Breast epithelium (tissue), 4 donors: ENCODE measurements around the gene SYNE1. TPM values are rescaled to one million over a fixed set of nuclear protein-coding genes. Genes with fewer than 3 reads are reported as not detected.

Experiments
- DNase-seq, 2 donors: peaks; one replicate each; pipeline ENCODE4 v3.0.0-alpha.2; 2019; ENCODE audit warnings: low spot score in 2 of 2
- H3K27ac ChIP-seq, 2 donors: fragments of 200-600 bp; sonication (generic) in 1 of 2; one replicate each; pipeline ENCODE4 v1.5.1; 2016 to 2019; ENCODE audit warnings: mild to moderate bottlenecking in 1 of 2
- H3K27me3 ChIP-seq, 2 donors: fragments of 200-600 bp; sonication (generic) in 1 of 2; one replicate each; pipeline versions ENCODE4 v1.5.1 to v1.6.0; 2017 to 2019; ENCODE audit warnings: control low read depth in 1 of 2, mild to moderate bottlenecking in 1 of 2
- H3K36me3 ChIP-seq: fragments of 200-600 bp; one replicate; pipeline ENCODE4 v1.5.1; 2019
- H3K4me1 ChIP-seq, 2 donors: fragments of 200-600 bp; sonication (generic); one replicate each; pipeline ENCODE4 v1.5.1; 2016 to 2019; ENCODE audit warnings: control low read depth in 1 of 2
- H3K4me3 ChIP-seq, 3 donors: fragments of 200-600 bp; sonication (generic); 1 replicate in 2 of 3; 2 replicates in 1 of 3; pipeline ENCODE4 v1.5.1; 2016 to 2019; ENCODE audit warnings: mild to moderate bottlenecking in 3 of 3, moderate library complexity in 2 of 3
- H3K9me3 ChIP-seq, 2 donors: fragments of 200-600 bp; sonication (generic) in 1 of 2; one replicate each; pipeline ENCODE4 v1.5.1; 2016 to 2019; ENCODE audit warnings: control low read depth in 1 of 2
- CTCF ChIP-seq, 3 donors: fragments of 450-650 bp; IDR thresholded peaks; one replicate each; pipeline ENCODE4 v1.5.1; 2016 to 2017; ENCODE audit warnings: antibody characterized with exemption in 3 of 3, mild to moderate bottlenecking in 3 of 3, moderate library complexity in 3 of 3
- POLR2A ChIP-seq: fragments of 450-650 bp; IDR thresholded peaks from one replicate; pipeline ENCODE4 v1.6.1; 2016; ENCODE audit warnings: antibody characterized with exemption, mild to moderate bottlenecking, moderate library complexity
- POLR2AphosphoS5 ChIP-seq, 3 donors: sonication (generic); formaldehyde crosslinking; IDR thresholded peaks; one replicate each; pipeline ENCODE4 v1.6.1; 2017; ENCODE audit warnings: antibody characterized with exemption in 3 of 3
- intact Hi-C: fragments of 100-400 bp; cut with DNase I; formaldehyde crosslinking; loops from one replicate; pipeline ENCODE4 v1.15.1; 2023; ENCODE audit warnings: low total_unique reads
- total RNA-seq, 3 donors: library from RNA; depleted of rRNA; stranded (reverse); fragments of >200 nt; gene quantifications; one replicate each; pipeline ENCODE4 v1.1.0, GENCODE V29; 2016

SYNE1 gene
- total RNA-seq, 3 donors from 2014 or later, result 80.9 to 106 (median 95.7) TPM

- intact Hi-C loops, result no loop called here
- H3K36me3 ChIP-seq, result no peaks in the 10 kb centered on the region
- no peaks in the 10 kb centered on the region for H3K9me3 ChIP-seq
- no peak for DNase-seq
- no peaks in the 10 kb centered on the region for H3K27me3 ChIP-seq
- H3K4me1 ChIP-seq, result no peaks in the 10 kb centered on the region
- no peak overlapping the region for H3K4me3 ChIP-seq
- H3K27ac ChIP-seq, result no peak overlapping the region
- TF ChIP-seq CTCF (IDR thresholded peaks at IDR 0.05) (no peak), POLR2A (no peak)
These were observed 441.3 kb downstream of the SYNE1 start for GRCh38 chr6:152195896-152196295.

GRCh38 chr6:152189736-152190135 is 447.4 kb downstream of the SYNE1 start:
- H3K36me3 ChIP-seq, result no peaks in the 10 kb centered on the region
- no peak overlapping the region for H3K4me3 ChIP-seq
- no peaks in the 10 kb centered on the region for H3K4me1 ChIP-seq
- TF ChIP-seq POLR2A (no peak), POLR2AphosphoS5 (IDR thresholded peaks at IDR 0.05) (no peak), CTCF (IDR thresholded peaks at IDR 0.05) (no peak)
- intact Hi-C loops, result no loop called here
- H3K27ac ChIP-seq, result no peak overlapping the region
- H3K9me3 ChIP-seq, result no peaks in the 10 kb centered on the region
- H3K27me3 ChIP-seq, result no peaks in the 10 kb centered on the region
- no peak for DNase-seq

GRCh38 chr6:152188011-152188410 is 449.2 kb downstream of the SYNE1 start:
- TF ChIP-seq POLR2AphosphoS5 (IDR thresholded peaks at IDR 0.05), result no peak
- intact Hi-C loops, result no loop called here
- H3K4me3 ChIP-seq, result no peak overlapping the region

GRCh38 chr6:152186840-152187239 is 450.3 kb downstream of the SYNE1 start:
- no peaks in the 10 kb centered on the region for H3K9me3 ChIP-seq
- no peaks in the 10 kb centered on the region for H3K4me1 ChIP-seq
- H3K4me3 ChIP-seq, result no peak overlapping the region
- TF ChIP-seq POLR2A (no peak), POLR2AphosphoS5 (IDR thresholded peaks at IDR 0.05) (no peak), CTCF (IDR thresholded peaks at IDR 0.05) (no peak)
- H3K27me3 ChIP-seq, result no peaks in the 10 kb centered on the region
- intact Hi-C loops, result no loop called here
- DNase-seq, result no peak
- no peaks in the 10 kb centered on the region for H3K36me3 ChIP-seq
- no peak overlapping the region for H3K27ac ChIP-seq

More at GRCh38 chr6:152188011-152188410, 449.2 kb downstream of the SYNE1 start:
- no peaks in the 10 kb centered on the region for H3K9me3 ChIP-seq
- no peak overlapping the region for H3K27ac ChIP-seq
- H3K36me3 ChIP-seq, result no peaks in the 10 kb centered on the region
- DNase-seq, result no peak
- H3K4me1 ChIP-seq, result no peaks in the 10 kb centered on the region
- H3K27me3 ChIP-seq, result no peaks in the 10 kb centered on the region

- H3K4me3 ChIP-seq, result no peak overlapping the region
- H3K27ac ChIP-seq, result no peak overlapping the region
These were observed 452.1 kb downstream of the SYNE1 start for GRCh38 chr6:152184917-152185574.

More at GRCh38 chr6:152184917-152185574, 452.1 kb downstream of the SYNE1 start:
- TF ChIP-seq CTCF (IDR thresholded peaks at IDR 0.05), result no peak
- TF ChIP-seq POLR2AphosphoS5 (IDR thresholded peaks at IDR 0.05), result no peak
- TF ChIP-seq POLR2A, result no peak
- Histone ChIP-seq H3K36me3 (no peaks in the 10 kb centered on the region), H3K9me3 (no peaks in the 10 kb centered on the region), H3K27me3 (no peaks in the 10 kb centered on the region), H3K4me1 (no peaks in the 10 kb centered on the region)
- no peak for DNase-seq
- intact Hi-C loops, result no loop called here
